ENCODE measurements around the gene CDK13. TPM values are rescaled to one million over a fixed set of nuclear protein-coding genes. Genes with fewer than 3 reads are reported as not detected.
A peak's percentile ranks its signal among the peaks of the same experiment; 100 is the strongest.

The CDK13 gene
- polyA plus RNA-seq, 2 of the 4 experiments (the other 2 are of a cell fraction): 18.2 to 39.6 TPM

GRCh38 chr7:39952374-39952773 is 2.3 kb downstream of the CDK13 start:
- no peak for FAIRE-seq
- WGBS (ENCODE audit: missing lambda C conversion rate): 12% methylated on average over 2 of the region's 2 CpGs

GRCh38 chr7:39952803-39953202 is 2.7 kb downstream of the CDK13 start:
- H3K27ac ChIP-seq: peak overlapping the region in 1 of 2 experiments; percentile 99; a peak in 1 of 6 replicates

More at GRCh38 chr7:39952374-39952773, 2.3 kb downstream of the CDK13 start:
- peak overlapping the region; percentile 84 for H3K4me3 ChIP-seq
- H3K27ac ChIP-seq: peak overlapping the region; percentile 99 to 100; a peak in 4 of 6 replicates
- TF ChIP-seq EHF (CRISPR knock-in tag; IDR thresholded peaks at IDR 0.05) (no peak), FOXS1 (CRISPR knock-in tag; IDR thresholded peaks at IDR 0.05) (no peak), CTCF (IDR thresholded peaks at IDR 0.05) (no peak)
- TF ChIP-seq, protein P1, sequence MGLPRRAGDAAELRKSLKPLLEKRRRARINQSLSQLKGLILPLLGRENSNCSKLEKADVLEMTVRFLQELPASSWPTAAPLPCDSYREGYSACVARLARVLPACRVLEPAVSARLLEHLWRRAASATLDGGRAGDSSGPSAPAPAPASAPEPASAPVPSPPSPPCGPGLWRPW (IDR thresholded peaks at IDR 0.05): no peak
- DNase-seq (ENCODE audit: low read depth in 1 of 2, low spot score in 1 of 2) (no peak), ATAC-seq (no peak)
- H3K4me2 ChIP-seq: peak overlapping the region; percentile 82
- ChIA-PET CTCF (interaction anchor here (1.7 kb wide), 1 partner anchor 101 kb away, joined by 14 read pairs; no protein-coding TSS in a partner anchor), POLR2A (no interaction called here)
- H3K4me1 ChIP-seq: peaks cover 25% of the 10 kb centered on the region
- H3K9me3 ChIP-seq: no peaks in the 10 kb centered on the region

DNA sequence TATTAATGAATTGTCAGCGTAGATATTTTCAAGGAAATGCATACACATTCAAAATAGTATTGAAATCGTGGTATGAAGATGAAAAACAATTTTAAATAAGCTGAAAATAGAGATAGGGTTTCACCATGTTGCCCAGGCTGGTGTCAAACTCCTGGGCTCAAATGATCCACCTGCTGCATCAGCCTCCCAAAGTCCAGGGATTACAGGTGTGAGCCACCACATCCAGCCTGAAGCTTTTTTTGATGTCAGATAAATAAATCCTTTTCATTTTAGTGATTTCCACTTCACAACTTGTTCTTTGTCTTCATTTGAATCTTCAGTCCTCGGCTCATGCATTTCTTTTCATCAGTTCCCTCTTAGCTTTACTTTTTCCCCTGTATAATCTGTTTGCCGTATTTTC is 4.6 kb downstream of the CDK13 start:
- TF ChIP-seq POLR2AphosphoS2 (conservative IDR thresholded peaks at IDR 0.05; ENCODE audit: low read length) (no peak), KDM5A (IDR thresholded peaks at IDR 0.05) (no peak)
- Histone ChIP-seq H3K4me3 (no peak overlapping the region), H3K4me2 (peak overlapping the region; percentile 82; the same call in 2 of the 3 replicates), H3K27ac (no peak overlapping the region), H3K9me3 (no peaks in the 10 kb centered on the region), H3K4me1 (peaks cover 31% of the 10 kb centered on the region)
- DNase-seq (ENCODE audit: low read depth in 1 of 2, low spot score in 1 of 2): no peak
- WGBS (ENCODE audit: missing lambda C conversion rate): 92% methylated on average over 4 of the region's 4 CpGs
- ChIA-PET POLR2A (interaction anchor here (0.6 kb wide), 1 partner anchor 332 kb away, joined by 3 read pairs; no protein-coding TSS in a partner anchor), CTCF (interaction anchor here (0.7 to 4.5 kb wide), 3 partner anchors 12 to 98 kb away, joined by 3 to 24 read pairs (median 3); no protein-coding TSS in a partner anchor)
- ATAC-seq: no peak
- no peak for FAIRE-seq

More at GRCh38 chr7:39952803-39953202, 2.7 kb downstream of the CDK13 start:
- H3K9me3 ChIP-seq: no peaks in the 10 kb centered on the region
- ATAC-seq (no peak), FAIRE-seq (no peak), DNase-seq (ENCODE audit: low read depth in 1 of 2, low spot score in 1 of 2) (no peak)
- H3K4me3 ChIP-seq: peak overlapping the region; percentile 84
- ChIA-PET CTCF (interaction anchor here (1.7 kb wide), 1 partner anchor 100 kb away, joined by 14 read pairs; no protein-coding TSS in a partner anchor), POLR2A (no interaction called here)
- H3K4me1 ChIP-seq: peaks cover 29% of the 10 kb centered on the region
- 18% methylated on average over 3 of the region's 3 CpGs for WGBS (ENCODE audit: missing lambda C conversion rate)
- no peak for TF ChIP-seq MYC (IDR thresholded peaks at IDR 0.05; ENCODE audit: borderline replicate concordance, low read length)
- TF ChIP-seq, protein P2, sequence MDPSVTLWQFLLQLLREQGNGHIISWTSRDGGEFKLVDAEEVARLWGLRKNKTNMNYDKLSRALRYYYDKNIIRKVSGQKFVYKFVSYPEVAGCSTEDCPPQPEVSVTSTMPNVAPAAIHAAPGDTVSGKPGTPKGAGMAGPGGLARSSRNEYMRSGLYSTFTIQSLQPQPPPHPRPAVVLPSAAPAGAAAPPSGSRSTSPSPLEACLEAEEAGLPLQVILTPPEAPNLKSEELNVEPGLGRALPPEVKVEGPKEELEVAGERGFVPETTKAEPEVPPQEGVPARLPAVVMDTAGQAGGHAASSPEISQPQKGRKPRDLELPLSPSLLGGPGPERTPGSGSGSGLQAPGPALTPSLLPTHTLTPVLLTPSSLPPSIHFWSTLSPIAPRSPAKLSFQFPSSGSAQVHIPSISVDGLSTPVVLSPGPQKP (IDR thresholded peaks at IDR 0.05; ENCODE audit: low read depth, low read length): no peak
- TF ChIP-seq, protein P3, sequence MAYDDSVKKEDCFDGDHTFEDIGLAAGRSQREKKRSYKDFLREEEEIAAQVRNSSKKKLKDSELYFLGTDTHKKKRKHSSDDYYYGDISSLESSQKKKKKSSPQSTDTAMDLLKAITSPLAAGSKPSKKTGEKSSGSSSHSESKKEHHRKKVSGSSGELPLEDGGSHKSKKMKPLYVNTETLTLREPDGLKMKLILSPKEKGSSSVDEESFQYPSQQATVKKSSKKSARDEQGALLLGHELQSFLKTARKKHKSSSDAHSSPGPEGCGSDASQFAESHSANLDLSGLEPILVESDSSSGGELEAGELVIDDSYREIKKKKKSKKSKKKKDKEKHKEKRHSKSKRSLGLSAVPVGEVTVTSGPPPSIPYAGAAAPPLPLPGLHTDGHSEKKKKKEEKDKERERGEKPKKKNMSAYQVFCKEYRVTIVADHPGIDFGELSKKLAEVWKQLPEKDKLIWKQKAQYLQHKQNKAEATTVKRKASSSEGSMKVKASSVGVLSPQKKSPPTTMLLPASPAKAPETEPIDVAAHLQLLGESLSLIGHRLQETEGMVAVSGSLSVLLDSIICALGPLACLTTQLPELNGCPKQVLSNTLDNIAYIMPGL (CRISPR knock-in tag; IDR thresholded peaks at IDR 0.05; ENCODE audit: borderline replicate concordance): no peak
- TF ChIP-seq EHF (CRISPR knock-in tag; IDR thresholded peaks at IDR 0.05): no peak
- TF ChIP-seq PHF8 (IDR thresholded peaks at IDR 0.05; ENCODE audit: borderline replicate concordance, low read depth): no peak
- no peak for TF ChIP-seq E2F6 (IDR thresholded peaks at IDR 0.05; ENCODE audit: borderline replicate concordance, low read depth)
- TF ChIP-seq RNF2 (IDR thresholded peaks at IDR 0.05; ENCODE audit: borderline replicate concordance, low read depth): no peak
- TF ChIP-seq ESRRA (IDR thresholded peaks at IDR 0.05; ENCODE audit: borderline replicate concordance, low read length): no peak
- TF ChIP-seq HOXA7 (CRISPR knock-in tag; IDR thresholded peaks at IDR 0.05): no peak
- TF ChIP-seq KDM5A (IDR thresholded peaks at IDR 0.05): no peak
- no peak for TF ChIP-seq FOSL2 (IDR thresholded peaks at IDR 0.05)
- no peak for TF ChIP-seq FOSL2 (CRISPR knock-in tag; IDR thresholded peaks at IDR 0.05)
- peak overlapping the region; percentile 82 for H3K4me2 ChIP-seq

Data from A549 (cell line).